ENCODE data around the gene VANGL1. TPM values are rescaled to one million over a fixed set of nuclear protein-coding genes. Genes with fewer than 3 reads are reported as not detected.

The VANGL1 gene
- total RNA-seq, 4 donors from 2014 or later = 6.3 to 11.7 (median 8.1) TPM

DNA sequence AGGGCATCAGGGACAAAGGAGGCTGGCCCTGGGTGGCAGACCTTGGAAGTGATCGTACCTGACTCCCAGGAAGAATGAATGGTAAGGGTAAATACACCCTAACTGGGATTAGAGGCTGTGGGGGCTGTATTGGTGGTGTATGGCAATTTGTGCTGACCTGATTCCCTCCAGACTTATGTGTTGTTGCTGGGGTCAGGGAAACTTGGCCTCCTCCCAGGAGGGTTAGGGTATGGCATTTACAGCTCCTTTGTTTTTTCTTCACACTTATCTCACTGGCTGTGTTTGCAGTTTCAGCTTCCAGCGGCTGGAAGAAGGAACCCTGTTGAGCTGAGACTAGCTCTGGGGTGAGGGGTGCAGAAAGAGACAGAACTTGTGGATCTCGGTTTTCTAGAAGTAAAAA is 8.2 kb downstream of the VANGL1 start:
- TF ChIP-seq POLR2AphosphoS5 (IDR thresholded peaks at IDR 0.05) = no peak
- no peak for TF ChIP-seq POLR2A (IDR thresholded peaks at IDR 0.05; ENCODE audit: low read depth)
- TF ChIP-seq CTCF (IDR thresholded peaks at IDR 0.05) = no peak
- no peak for TF ChIP-seq EP300 (IDR thresholded peaks at IDR 0.05)
- H3K27ac ChIP-seq (replicated peaks in 1 of 4) = no peak overlapping the region
- intact Hi-C loops (cut with DNase I) = no loop called here
- H3K4me1 ChIP-seq = peaks cover 36 to 59% (median 53%) of the 10 kb centered on the region in 4 donors
- 53% methylated on average over 3 of the region's 3 CpGs for WGBS
- H3K9me3 ChIP-seq = no peaks in the 10 kb centered on the region
- H3K4me3 ChIP-seq = no peak overlapping the region
- no peak for DNase-seq (ENCODE audit: extremely low spot score)
- peaks cover 0 to 18% (median 7%) of the 10 kb centered on the region in 4 donors for H3K36me3 ChIP-seq
- H3K27me3 ChIP-seq = no peaks in the 10 kb centered on the region

- TF ChIP-seq POLR2AphosphoS5 (IDR thresholded peaks at IDR 0.05) = no peak
- TF ChIP-seq CTCF (IDR thresholded peaks at IDR 0.05) = no peak
- no peak for TF ChIP-seq POLR2A (IDR thresholded peaks at IDR 0.05; ENCODE audit: low read depth)
- no peak for TF ChIP-seq EP300 (IDR thresholded peaks at IDR 0.05)
- no peak overlapping the region for H3K4me3 ChIP-seq
- WGBS = 77% methylated on average over 3 of the region's 3 CpGs
- no peak for DNase-seq (ENCODE audit: extremely low spot score)
- no peaks in the 10 kb centered on the region for H3K27me3 ChIP-seq
- H3K27ac ChIP-seq (replicated peaks in 1 of 4) = no peak overlapping the region
- H3K36me3 ChIP-seq = peaks cover 0 to 18% (median 7%) of the 10 kb centered on the region in 4 donors
- intact Hi-C loops (cut with DNase I) = no loop called here
- no peaks in the 10 kb centered on the region for H3K9me3 ChIP-seq
- H3K4me1 ChIP-seq = peaks cover 46 to 66% (median 58%) of the 10 kb centered on the region in 4 donors
Observed at GRCh38 chr1:115650961-115651360, 9.2 kb downstream of the VANGL1 start.

GRCh38 chr1:115651391-115651790 is 9.6 kb downstream of the VANGL1 start:
- WGBS = 96% methylated on average over 8 of the region's 8 CpGs
- Histone ChIP-seq H3K36me3 (peaks cover 0 to 18% (median 7%) of the 10 kb centered on the region in 4 donors), H3K27me3 (no peaks in the 10 kb centered on the region), H3K4me3 (no peak overlapping the region), H3K4me1 (peaks cover 51 to 66% (median 61%) of the 10 kb centered on the region in 4 donors), H3K27ac (replicated peaks in 1 of 4) (no peak overlapping the region), H3K9me3 (no peaks in the 10 kb centered on the region)
- TF ChIP-seq POLR2AphosphoS5 (IDR thresholded peaks at IDR 0.05) (no peak), CTCF (IDR thresholded peaks at IDR 0.05) (no peak), EP300 (IDR thresholded peaks at IDR 0.05) (no peak), POLR2A (IDR thresholded peaks at IDR 0.05; ENCODE audit: low read depth) (no peak)
- intact Hi-C loops (cut with DNase I) = no loop called here
- no peak for DNase-seq (ENCODE audit: extremely low spot score)

DNA sequence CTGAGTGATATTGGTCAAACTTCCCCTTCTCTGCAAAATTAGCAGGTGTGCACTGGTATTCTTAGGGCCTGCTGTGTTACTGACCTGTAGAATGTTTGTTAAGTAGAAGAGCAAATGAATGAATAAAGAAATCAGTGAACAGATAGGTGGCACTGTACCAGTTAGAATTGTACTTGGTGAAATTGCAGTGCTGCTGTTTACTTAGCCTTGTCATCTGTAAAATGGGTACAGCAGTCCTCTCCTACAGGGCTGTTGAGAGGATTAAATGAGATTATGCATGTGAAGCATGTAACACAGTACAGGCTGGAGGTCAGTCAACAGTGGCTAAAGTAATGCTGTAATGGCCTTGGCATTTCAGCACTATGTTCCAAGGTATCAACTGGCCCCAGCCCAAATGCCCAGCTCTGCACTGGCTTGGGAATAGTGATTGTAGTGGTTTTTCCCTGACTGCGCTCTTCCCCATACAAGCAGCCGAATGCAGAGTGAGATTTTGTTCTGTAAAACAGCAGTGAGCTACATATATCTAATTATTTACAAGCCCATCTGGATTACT is 10.5 kb downstream of the VANGL1 start:
- DNase-seq (ENCODE audit: extremely low spot score) = no peak
- Histone ChIP-seq H3K27ac (replicated peaks in 1 of 4) (no peak overlapping the region), H3K4me1 (peaks cover 53 to 66% (median 62%) of the 10 kb centered on the region in 4 donors), H3K4me3 (no peak overlapping the region), H3K36me3 (peaks cover 0 to 18% (median 7%) of the 10 kb centered on the region in 4 donors), H3K9me3 (no peaks in the 10 kb centered on the region), H3K27me3 (no peaks in the 10 kb centered on the region)
- 100% methylated on average over 2 of the region's 2 CpGs for WGBS
- no peak for TF ChIP-seq POLR2A (IDR thresholded peaks at IDR 0.05; ENCODE audit: low read depth)
- intact Hi-C loops (cut with DNase I) = no loop called here

DNA sequence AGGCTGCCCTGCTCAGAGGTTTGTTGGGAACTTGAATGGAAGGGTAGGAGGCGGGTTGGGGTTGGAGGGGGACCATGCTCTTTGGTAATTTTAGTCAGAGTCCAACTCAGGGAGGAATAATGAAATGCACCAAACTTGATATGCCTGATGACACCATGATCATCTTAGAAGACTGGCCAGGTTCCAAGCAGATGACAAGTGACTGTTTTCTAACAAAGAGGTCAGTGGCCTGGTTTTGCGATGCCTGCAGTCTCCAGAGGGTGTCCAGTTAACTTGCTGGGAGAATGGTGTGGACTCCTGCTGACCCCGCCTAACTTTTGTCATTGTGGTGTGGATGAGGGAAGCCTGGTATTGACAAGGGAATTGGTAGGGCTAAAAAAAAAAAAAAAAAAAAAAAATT is 12.4 kb downstream of the VANGL1 start:
- no peaks in the 10 kb centered on the region for H3K27me3 ChIP-seq
- 77% methylated on average over 3 of the region's 3 CpGs for WGBS
- H3K36me3 ChIP-seq = peaks cover 0 to 26% (median 7%) of the 10 kb centered on the region in 4 donors
- intact Hi-C loops (cut with DNase I) = no loop called here
- no peak for TF ChIP-seq POLR2A (IDR thresholded peaks at IDR 0.05; ENCODE audit: low read depth)
- TF ChIP-seq CTCF (IDR thresholded peaks at IDR 0.05) = no peak
- TF ChIP-seq POLR2AphosphoS5 (IDR thresholded peaks at IDR 0.05) = no peak
- TF ChIP-seq EP300 (IDR thresholded peaks at IDR 0.05) = no peak
- H3K4me3 ChIP-seq = no peak overlapping the region
- no peak overlapping the region for H3K27ac ChIP-seq (replicated peaks in 1 of 4)
- peaks cover 43 to 49% (median 46%) of the 10 kb centered on the region in 4 donors for H3K4me1 ChIP-seq
- no peak for DNase-seq (ENCODE audit: extremely low spot score)
- no peaks in the 10 kb centered on the region for H3K9me3 ChIP-seq

Measured in esophagus muscularis mucosa (tissue), 4 donors.